H1 (cell line): ENCODE measurements around the gene ZDHHC11B. TPM values are rescaled to one million over a fixed set of nuclear protein-coding genes. Genes with fewer than 3 reads are reported as not detected.

Experiments used
- CTCF ChIA-PET: fragments of 300-600 bp; sonication (Branson Sonifier 250); formaldehyde crosslinking; loops from one replicate; lab custom pipeline; 2021; ENCODE audit not compliant: partially characterized antibody; lab: Charles Lee
- POLR2A ChIA-PET: fragments of 300-600 bp; sonication (Branson Sonifier 250); formaldehyde crosslinking; loops from one replicate; lab custom pipeline; 2021; ENCODE audit warnings: inconsistent platforms; ENCODE audit not compliant: partially characterized antibody; lab: Charles Lee
- DNase-seq, 2 experiments: peaks; one replicate each; pipeline versions ENCODE4 v3.0.0 to v3.0.0-alpha.2; 2010 to 2022; ENCODE audit warnings: low spot score in 2 of 2, low read depth in 1 of 2, mixed read lengths in 1 of 2
- FAIRE-seq: peaks from 2 replicates; lab custom pipeline; 2011; peaks lifted over from hg19 to GRCh38; lab: Jason Lieb, UNC
- H2AFZ ChIP-seq: 2 replicates; pipeline ENCODE4 v1.8.1; 2012; ENCODE audit warnings: low read length, inconsistent platforms
- H2AK5ac ChIP-seq: 2 replicates; pipeline ENCODE4 v1.6.1; 2013; ENCODE audit warnings: low read depth, low read length
- H2BK120ac ChIP-seq: replicated peaks from 2 replicates; pipeline ENCODE3; 2013; ENCODE audit warnings: low read depth, low read length, inconsistent platforms
- H2BK12ac ChIP-seq: 2 replicates; pipeline ENCODE4 v1.6.1; 2013; ENCODE audit warnings: low read depth, low read length
- H2BK15ac ChIP-seq: 2 replicates; pipeline ENCODE4 v1.6.1; 2013; ENCODE audit warnings: low read length
- H2BK20ac ChIP-seq: 2 replicates; pipeline ENCODE4 v1.6.1; 2013; ENCODE audit warnings: low read length
- H2BK5ac ChIP-seq: 2 replicates; pipeline ENCODE4 v1.6.1; 2013; ENCODE audit warnings: low read depth, low read length
- H3K14ac ChIP-seq: 2 replicates; pipeline ENCODE4 v1.6.1; 2013; ENCODE audit warnings: inconsistent platforms; ENCODE audit not compliant: insufficient read length
- H3K18ac ChIP-seq: 2 replicates; pipeline ENCODE4 v1.6.1; 2013; ENCODE audit warnings: low read length; ENCODE audit errors: extremely low read depth
- H3K23ac ChIP-seq: 2 replicates; pipeline ENCODE4 v1.6.1; 2013; ENCODE audit warnings: inconsistent platforms; ENCODE audit not compliant: insufficient read length
- H3K23me2 ChIP-seq: 2 replicates; pipeline ENCODE4 v1.6.1; 2013; ENCODE audit warnings: low read depth, low read length
- H3K27ac ChIP-seq: 2 replicates; pipeline ENCODE4 v1.6.1; 2011; ENCODE audit warnings: low read depth, low read length, inconsistent platforms
- H3K27me3 ChIP-seq, 4 experiments: replicated peaks in 1 of 4; 1 replicate in 1 of 4; 2 replicates in 3 of 4; pipeline versions ENCODE4 v1.6.1 to v1.8.1; 2011 to 2013; ENCODE audit warnings: low read length in 3 of 4, mild to moderate bottlenecking in 3 of 4, inconsistent platforms in 2 of 4, mixed read lengths in 2 of 4, moderate library complexity in 1 of 4; ENCODE audit not compliant: control insufficient read depth in 3 of 4, insufficient read depth in 3 of 4; ENCODE audit errors: extremely low read depth in 1 of 4
- H3K36me3 ChIP-seq, 4 experiments: 2 replicates each; pipeline versions ENCODE4 v1.6.1 to v1.8.1; 2011 to 2013; ENCODE audit warnings: mild to moderate bottlenecking in 4 of 4, low read length in 3 of 4, moderate library complexity in 2 of 4, control low read depth in 1 of 4, inconsistent platforms in 1 of 4; ENCODE audit not compliant: insufficient read depth in 4 of 4, control insufficient read depth in 2 of 4
- H3K4ac ChIP-seq: replicated peaks from 2 replicates; pipeline ENCODE3; 2013; ENCODE audit warnings: low read length, low read depth, mixed read lengths, inconsistent platforms; ENCODE audit not compliant: insufficient read length
- H3K4me1 ChIP-seq, 4 experiments: replicated peaks in 1 of 4; 1 replicate in 1 of 4; 2 replicates in 3 of 4; pipeline versions ENCODE4 v1.6.1 to v1.8.1; 2011 to 2013; ENCODE audit warnings: low read length in 3 of 4, inconsistent platforms in 2 of 4, mixed read lengths in 1 of 4; ENCODE audit not compliant: insufficient read depth in 4 of 4, control insufficient read depth in 3 of 4
- H3K4me2 ChIP-seq, 2 experiments: 2 replicates each; pipeline versions ENCODE4 v1.6.1 to v1.8.1; 2011 to 2013; ENCODE audit warnings: low read depth in 2 of 2, low read length in 2 of 2, control low read depth in 1 of 2, inconsistent platforms in 1 of 2, mild to moderate bottlenecking in 1 of 2; ENCODE audit not compliant: insufficient read depth in 1 of 2
- H3K4me3 ChIP-seq, 4 experiments: fragments of 200-600, 300-600 bp in 1 of 4; sonication (generic), shearing (Covaris generic), sonication (Bioruptor Twin) in 1 of 4; 2 replicates each; pipeline versions ENCODE4 v1.5.1 to v1.8.1; 2011 to 2016; ENCODE audit warnings: low read length in 4 of 4, low read depth in 3 of 4, control low read depth in 2 of 4, inconsistent platforms in 2 of 4, mild to moderate bottlenecking in 2 of 4, mixed read lengths in 1 of 4, moderate library complexity in 1 of 4; ENCODE audit not compliant: insufficient read depth in 2 of 4; ENCODE audit errors: extremely low read depth in 1 of 4
- H3K56ac ChIP-seq: replicated peaks from 2 replicates; pipeline ENCODE3; 2013; ENCODE audit warnings: low read depth, mild to moderate bottlenecking, mixed read lengths, low read length, inconsistent platforms; ENCODE audit not compliant: insufficient read length
- H3K79me1 ChIP-seq: 2 replicates; pipeline ENCODE4 v1.6.1; 2013; ENCODE audit warnings: low read depth, low read length, control low read depth
- H3K79me2 ChIP-seq, 2 experiments: 2 replicates each; pipeline versions ENCODE4 v1.6.1 to v1.8.1; 2012 to 2013; ENCODE audit warnings: low read length in 2 of 2, mild to moderate bottlenecking in 2 of 2, inconsistent platforms in 1 of 2; ENCODE audit not compliant: insufficient read depth in 2 of 2, control insufficient read depth in 1 of 2
- H3K9ac ChIP-seq, 4 experiments: replicated peaks in 1 of 4; 1 replicate in 1 of 4; 2 replicates in 3 of 4; pipeline versions ENCODE4 v1.6.1 to v1.8.1; 2011 to 2013; ENCODE audit warnings: low read depth in 3 of 4, low read length in 3 of 4, control low read depth in 2 of 4, mild to moderate bottlenecking in 2 of 4, moderate library complexity in 2 of 4, inconsistent platforms in 1 of 4; ENCODE audit errors: extremely low read depth in 1 of 4
- H3K9me3 ChIP-seq, 2 experiments: 2 replicates each; pipeline versions ENCODE4 v1.6.1 to v1.8.1; 2012 to 2013; ENCODE audit warnings: mild to moderate bottlenecking in 2 of 2, moderate library complexity in 2 of 2, control low read depth in 1 of 2, inconsistent platforms in 1 of 2, low read depth in 1 of 2, low read length in 1 of 2, mixed read lengths in 1 of 2; ENCODE audit not compliant: insufficient read depth in 2 of 2
- H4K20me1 ChIP-seq, 2 experiments: replicated peaks in 1 of 2; 2 replicates each; pipeline versions ENCODE3 to v1.8.1; 2011 to 2013; ENCODE audit warnings: inconsistent platforms in 2 of 2, low read length in 2 of 2, mild to moderate bottlenecking in 1 of 2; ENCODE audit not compliant: insufficient read depth in 2 of 2, control insufficient read depth in 1 of 2
- H4K5ac ChIP-seq: 2 replicates; pipeline ENCODE4 v1.6.1; 2013; ENCODE audit warnings: low read length, low read depth, mixed read lengths, inconsistent platforms; ENCODE audit not compliant: insufficient read length
- H4K8ac ChIP-seq: 2 replicates; pipeline ENCODE4 v1.8.0; 2013; ENCODE audit warnings: mild to moderate bottlenecking, moderate library complexity, low read length, inconsistent platforms; ENCODE audit not compliant: insufficient read depth; ENCODE audit errors: extremely low read depth
- H4K91ac ChIP-seq: replicated peaks from 2 replicates; pipeline ENCODE3; 2013; ENCODE audit warnings: low read length, mixed read lengths, inconsistent platforms; ENCODE audit not compliant: insufficient read length
- EP300 ChIP-seq, 2 experiments: IDR thresholded peaks; 1 replicate in 1 of 2; 2 replicates in 1 of 2; pipeline ENCODE4 v1.6.1; 2011 to 2012; ENCODE audit warnings: low read depth in 2 of 2, low read length in 2 of 2, mild to moderate bottlenecking in 2 of 2, borderline replicate concordance in 1 of 2, inconsistent platforms in 1 of 2, moderate library complexity in 1 of 2
- GTF2F1 ChIP-seq: IDR thresholded peaks from 2 replicates; pipeline ENCODE4 v1.6.1; 2012; ENCODE audit warnings: low read depth, low read length, improper control_type of control experiment, borderline replicate concordance
- HDAC2 ChIP-seq, 2 experiments: fragments of 300-600 bp in 1 of 2; sonication (generic) in 1 of 2; IDR thresholded peaks; 2 replicates each; pipeline ENCODE4 v1.6.1; 2011 to 2012; ENCODE audit warnings: low read depth in 2 of 2, low read length in 2 of 2, mild to moderate bottlenecking in 2 of 2, moderate library complexity in 2 of 2, borderline replicate concordance in 1 of 2, inconsistent platforms in 1 of 2
- SIN3A ChIP-seq, 2 experiments: IDR thresholded peaks in 1 of 2; conservative IDR thresholded peaks in 1 of 2; 2 replicates each; pipeline ENCODE4 v1.6.1; 2011 to 2012; ENCODE audit warnings: low read length in 2 of 2, improper control_type of control experiment in 1 of 2, low read depth in 1 of 2, mild to moderate bottlenecking in 1 of 2
- SUZ12 ChIP-seq: fragments of 200-600 bp; sonication (generic); IDR thresholded peaks from 2 replicates; pipeline ENCODE4 v1.6.1; 2012; ENCODE audit warnings: mild to moderate bottlenecking, inconsistent platforms, low read length, moderate library complexity, mixed read lengths
- TBP ChIP-seq: IDR thresholded peaks from 2 replicates; pipeline ENCODE4 v1.6.1; 2011; ENCODE audit warnings: low read depth, low read length, improper control_type of control experiment
- YY1 ChIP-seq: IDR thresholded peaks from 2 replicates; pipeline ENCODE4 v1.6.1; 2011; ENCODE audit warnings: low read depth, mild to moderate bottlenecking, low read length
- WGBS, 2 experiments: shearing (Covaris generic) in 1 of 2; methylation state at CpG; one replicate each; pipeline versions ENCODE4 v1.1.6 to v1.1.7; 2013 to 2015; ENCODE audit warnings: low lambda C conversion rate in 2 of 2, mixed read lengths in 2 of 2, inconsistent platforms in 1 of 2, low coverage in 1 of 2, missing lambda C conversion rate in 1 of 2; ENCODE audit not compliant: insufficient replicate concordance in 2 of 2, insufficient coverage in 1 of 2, insufficient read length in 1 of 2; ENCODE audit errors: extremely low coverage in 1 of 2, missing lambda C conversion rate in 1 of 2; 5-methylcytosine and 5-hydroxymethylcytosine counted together
- polyA plus RNA-seq, 7 experiments: library from polyadenylated mRNA; depleted of rRNA in 3 of 7; stranded (reverse) in 5 of 7; unstranded in 2 of 7; fragments of >200 nt in 5 of 7; fragments of 200-250 nt in 2 of 7; gene quantifications; 1 replicate in 5 of 7; 2 replicates in 1 of 7; 4 replicates in 1 of 7; pipeline versions ENCODE4 v1.2.1 to v1.2.3, GENCODE V29; 2011 to 2013; ENCODE audit warnings: missing spikeins in 2 of 7, mixed read lengths in 2 of 7
- total RNA-seq: library from RNA; stranded (reverse); fragmentation: NEBNext Ultra II Directional; extraction: Animal tissue kit (Norgen Biotek cat#: 25700); gene quantifications from 2 replicates; pipeline ENCODE4 v1.2.1, GENCODE V29; 2021
- TF ChIP-seq, protein P1 (sequence below): IDR thresholded peaks from 2 replicates; pipeline ENCODE4 v1.6.1; 2011; ENCODE audit warnings: low read depth, mild to moderate bottlenecking, low read length; ENCODE audit not compliant: insufficient read depth

Gene ZDHHC11B
- total and polyA plus RNA-seq, 2 of the 8 experiments (the other 6 are each of a cell fraction or from before 2014, with no cell fraction given): 0.29 to 2.5 TPM

DNA sequence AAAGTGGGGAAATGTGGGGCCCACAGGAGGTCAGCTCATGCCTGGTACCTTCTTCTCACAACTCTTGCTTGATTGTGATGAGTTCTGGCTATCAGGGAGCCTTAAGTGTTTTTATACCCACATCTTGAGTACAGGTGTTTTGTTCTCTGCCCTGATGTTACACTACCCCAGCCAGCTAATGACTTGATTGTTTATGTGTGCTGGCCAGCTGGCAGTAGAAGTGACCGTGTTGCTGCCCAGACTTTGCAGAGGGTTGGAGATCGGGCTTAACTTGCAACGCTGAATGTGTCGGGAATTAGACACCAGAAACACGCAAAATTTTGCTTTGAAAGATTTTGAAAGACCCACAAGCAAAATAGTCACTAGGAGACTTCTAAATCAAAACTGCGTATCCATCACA lies 16.9 kb upstream of the ZDHHC11B start:
- no peak overlapping the region for H3K14ac ChIP-seq
- H4K5ac ChIP-seq: no peak overlapping the region
- no peak overlapping the region for H3K4me2 ChIP-seq
- peaks cover 0 to 1% (median 0%) of the 10 kb centered on the region in 4 experiments; a peak in 1 of 7 replicates for H3K27me3 ChIP-seq
- H3K9me3 ChIP-seq: no peaks in the 10 kb centered on the region
- H3K36me3 ChIP-seq: no peaks in the 10 kb centered on the region
- POLR2A ChIA-PET: no interaction called here
- no peak overlapping the region for H2AK5ac ChIP-seq
- TF ChIP-seq TBP (no peak), GTF2F1 (no peak), YY1 (no peak), EP300 (IDR thresholded peaks at IDR 0.05; ENCODE audit: borderline replicate concordance in 1 of 2, low read depth in 2 of 2, low read length in 2 of 2) (no peak), HDAC2 (IDR thresholded peaks at IDR 0.05; ENCODE audit: borderline replicate concordance in 1 of 2, low read depth in 2 of 2, low read length in 2 of 2) (no peak), SUZ12 (no peak), SIN3A (conservative IDR thresholded peaks at IDR 0.05 in 1 of 2, IDR thresholded peaks at IDR 0.05 in 1 of 2; ENCODE audit: low read depth in 1 of 2, low read length in 2 of 2) (no peak)
- TF ChIP-seq, protein P1, sequence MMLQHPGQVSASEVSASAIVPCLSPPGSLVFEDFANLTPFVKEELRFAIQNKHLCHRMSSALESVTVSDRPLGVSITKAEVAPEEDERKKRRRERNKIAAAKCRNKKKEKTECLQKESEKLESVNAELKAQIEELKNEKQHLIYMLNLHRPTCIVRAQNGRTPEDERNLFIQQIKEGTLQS: no peak
- H3K27ac ChIP-seq: no peak overlapping the region
- H4K8ac ChIP-seq: no peak overlapping the region
- peaks cover 0 to 3% (median under 1%) of the 10 kb centered on the region in 4 experiments; a peak in 1 of 7 replicates for H3K4me1 ChIP-seq
- H2BK15ac ChIP-seq: no peak overlapping the region
- H2BK20ac ChIP-seq: no peak overlapping the region
- no peak overlapping the region for H3K4me3 ChIP-seq
- no peak overlapping the region for H2AFZ ChIP-seq
- no peaks in the 10 kb centered on the region for H3K79me2 ChIP-seq
- H3K23me2 ChIP-seq: no peaks in the 10 kb centered on the region
- no peaks in the 10 kb centered on the region for H4K20me1 ChIP-seq
- no peak overlapping the region for H3K9ac ChIP-seq
- no peak overlapping the region for H3K23ac ChIP-seq
- no peak overlapping the region for H3K18ac ChIP-seq
- no peak overlapping the region for H2BK5ac ChIP-seq
- DNase-seq (no peak), FAIRE-seq (no peak)
- no peak overlapping the region for H3K56ac ChIP-seq
- no peak overlapping the region for H2BK120ac ChIP-seq
- H3K4ac ChIP-seq: no peak overlapping the region
- WGBS, 2 experiments: 93% methylated on average over 6 of the region's 6 CpGs; no CpG with 5 or more reads in 1 of the 2 experiments
- H4K91ac ChIP-seq: no peak overlapping the region
- CTCF ChIA-PET: interaction anchor here (0.8 kb wide), 1 partner anchor 23 kb away, joined by 3 read pairs; no protein-coding TSS in a partner anchor
- H3K79me1 ChIP-seq: no peaks in the 10 kb centered on the region
- no peak overlapping the region for H2BK12ac ChIP-seq
